ENCODE measurements around the gene PCDH17. TPM values are rescaled to one million over a fixed set of nuclear protein-coding genes. Genes with fewer than 3 reads are reported as not detected.

Gene PCDH17
- polyA plus RNA-seq, result 1 to 10 TPM in 2 of 4 donors, under 1 TPM in 1, not detected in 1; 0.22 to 1.9 (median 1.8) TPM
- long read RNA-seq, donor 1, result 0 reads
- long read RNA-seq, donor 2, result 0 reads
- long read RNA-seq, donor 3, result 0 reads
- long read RNA-seq, donor 4, result 0 reads
- long read RNA-seq, donor 5, result 0 reads
- long read RNA-seq, donor 6, full-length matches to known transcripts, result 2 of 2 reads
- long read RNA-seq, donor 6, partial matches to known transcripts, result 0 of 2 reads
- long read RNA-seq, donor 6, other reads (novel, unspliced or antisense), result 0 of 2 reads
- long read RNA-seq, donor 7, result 0 reads
- long read RNA-seq, donor 8, full-length matches to known transcripts, result 1 of 1 reads
- long read RNA-seq, donor 8, partial matches to known transcripts, result 0 of 1 reads
- long read RNA-seq, donor 8, other reads (novel, unspliced or antisense), result 0 of 1 reads
- long read RNA-seq, donor 9, result 0 reads
- long read RNA-seq, donor 10, full-length matches to known transcripts, result 2 of 2 reads
- long read RNA-seq, donor 10, partial matches to known transcripts, result 0 of 2 reads
- long read RNA-seq, donor 10, other reads (novel, unspliced or antisense), result 0 of 2 reads

GRCh38 chr13:57631596-57632275 is at the start of gene PCDH17:
Gene PCDH17, plus strand, starts transcription at chr13:57631744. Its CDS starts 803 bp downstream, at chr13:57632547.
- Histone ChIP-seq H3K4me1 (ENCODE audit: control insufficient read depth in 3 of 3, insufficient read depth in 2 of 3, low read depth in 1 of 3, low read length in 2 of 3) (peaks cover 0 to 14% (median 0%) of the 10 kb centered on the region in 3 donors), H3K36me3 (ENCODE audit: control insufficient read depth in 3 of 3, insufficient read depth in 2 of 3, low read depth in 1 of 3, low read length in 3 of 3) (no peaks in the 10 kb centered on the region), H3K27ac (ENCODE audit: low read depth in 1 of 3, low read length in 2 of 3) (peak within 1 kb of the TSS in 2 of 3 donors; percentile 26 to 61), H3K4me3 (ENCODE audit: low read depth in 1 of 3, low read length in 3 of 3) (peak within 1 kb of the TSS in 2 of 3 donors; percentile 10 to 61), H3K27me3 (ENCODE audit: control insufficient read depth in 3 of 3, insufficient read depth in 3 of 3, low read length in 3 of 3) (peaks cover 8 to 69% (median 34%) of the 10 kb centered on the region in 3 donors), H3K9me3 (ENCODE audit: control insufficient read depth in 2 of 2, insufficient read depth in 1 of 2, low read depth in 1 of 2, low read length in 1 of 2) (peaks cover 0 to 11% of the 10 kb centered on the region in 2 donors)
- WGBS, 3 donors, result 2 to 5% (median 4%) methylated on average over 33 of the region's 33 CpGs
- FAIRE-seq, result no peak
- DNase-seq, result peak in 1 of 2 donors; percentile 50

DNA sequence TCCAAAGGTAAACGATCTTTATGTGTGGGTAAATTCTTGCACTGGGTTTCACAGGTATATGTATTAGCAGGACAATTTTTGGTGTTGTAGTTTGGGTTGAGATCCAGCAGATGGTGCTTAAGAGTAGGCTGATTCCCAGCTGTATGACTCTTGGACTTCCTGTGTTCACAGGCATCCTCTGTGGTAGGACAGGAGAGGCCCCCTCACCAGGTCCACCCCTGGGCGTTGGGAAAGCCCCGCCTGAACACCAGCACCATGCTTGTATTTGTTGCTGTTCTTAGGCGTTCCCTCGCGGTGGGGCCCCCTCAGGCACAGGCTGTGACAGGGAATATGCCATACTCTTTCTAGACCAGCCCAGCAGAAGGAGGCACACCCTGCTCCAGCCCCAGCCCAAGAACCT is 49.5 kb upstream of the PCDH17 start:
- WGBS, 3 donors, result 65 to 79% (median 66%) methylated on average over 6 of the region's 6 CpGs
- no peaks in the 10 kb centered on the region for H3K9me3 ChIP-seq (ENCODE audit: control insufficient read depth in 2 of 2, insufficient read depth in 1 of 2, low read depth in 1 of 2, low read length in 1 of 2)
- no peaks in the 10 kb centered on the region for H3K27me3 ChIP-seq (ENCODE audit: control insufficient read depth in 3 of 3, insufficient read depth in 3 of 3, low read length in 3 of 3)
- no peaks in the 10 kb centered on the region for H3K4me1 ChIP-seq (ENCODE audit: control insufficient read depth in 3 of 3, insufficient read depth in 2 of 3, low read depth in 1 of 3, low read length in 2 of 3)
- DNase-seq, result no peak
- H3K36me3 ChIP-seq (ENCODE audit: control insufficient read depth in 3 of 3, insufficient read depth in 2 of 3, low read depth in 1 of 3, low read length in 3 of 3), result no peaks in the 10 kb centered on the region
- no peak overlapping the region for H3K27ac ChIP-seq (ENCODE audit: low read depth in 1 of 3, low read length in 2 of 3)
- H3K4me3 ChIP-seq (ENCODE audit: low read depth in 1 of 3, low read length in 3 of 3), result no peak overlapping the region
- FAIRE-seq, result no peak

DNA sequence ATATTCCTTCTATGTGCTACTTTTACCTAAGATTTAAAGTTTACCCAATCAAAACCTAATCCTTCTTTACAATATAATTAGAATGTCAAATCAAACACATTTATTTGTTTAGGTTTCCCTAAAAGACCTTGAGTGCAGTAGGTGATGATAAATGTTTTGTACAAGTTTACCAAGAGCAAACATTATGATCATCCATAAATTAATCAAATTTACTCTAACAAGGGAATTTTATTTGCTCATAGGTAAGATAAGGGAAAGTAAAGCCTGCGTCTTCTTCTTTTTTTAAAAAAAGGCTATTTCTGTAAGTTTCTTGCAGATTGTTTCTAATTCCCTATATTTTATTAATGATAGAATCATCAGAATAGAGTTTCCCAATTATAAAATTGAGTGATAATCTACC is 48.0 kb upstream of the PCDH17 start:
- H3K27ac ChIP-seq (ENCODE audit: low read depth in 1 of 3, low read length in 2 of 3), result no peak overlapping the region
- H3K4me3 ChIP-seq (ENCODE audit: low read depth in 1 of 3, low read length in 3 of 3), result no peak overlapping the region
- H3K4me1 ChIP-seq (ENCODE audit: control insufficient read depth in 3 of 3, insufficient read depth in 2 of 3, low read depth in 1 of 3, low read length in 2 of 3), result no peaks in the 10 kb centered on the region
- no peaks in the 10 kb centered on the region for H3K9me3 ChIP-seq (ENCODE audit: control insufficient read depth in 2 of 2, insufficient read depth in 1 of 2, low read depth in 1 of 2, low read length in 1 of 2)
- DNase-seq (no peak), FAIRE-seq (no peak)
- no peaks in the 10 kb centered on the region for H3K27me3 ChIP-seq (ENCODE audit: control insufficient read depth in 3 of 3, insufficient read depth in 3 of 3, low read length in 3 of 3)
- WGBS, 3 donors, result 8 to 46% (median 27%) methylated on average over 1 of the region's 1 CpG
- H3K36me3 ChIP-seq (ENCODE audit: control insufficient read depth in 3 of 3, insufficient read depth in 2 of 3, low read depth in 1 of 3, low read length in 3 of 3), result no peaks in the 10 kb centered on the region

DNA sequence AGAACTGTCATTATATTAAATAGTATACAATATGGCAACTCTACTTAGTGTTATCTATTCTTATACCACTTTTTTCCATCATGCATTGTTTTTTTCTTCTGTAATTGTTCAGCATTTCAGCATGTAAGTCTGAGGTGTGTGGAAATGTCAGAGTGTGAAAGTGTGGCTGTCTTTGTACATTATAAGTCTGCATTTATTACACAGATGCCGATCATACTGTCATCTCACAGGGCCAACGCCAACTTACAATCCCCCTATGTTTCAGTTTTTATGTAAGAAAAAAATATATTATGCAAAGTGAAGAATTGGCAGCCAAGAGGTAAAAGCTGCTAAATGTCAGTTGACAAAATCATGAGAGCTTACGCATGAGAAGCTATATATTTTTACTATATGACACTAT is 42.9 kb upstream of the PCDH17 start:
- H3K4me3 ChIP-seq (ENCODE audit: low read depth in 1 of 3, low read length in 3 of 3), result no peak overlapping the region

GRCh38 chr13:57595775-57596174 is 35.8 kb upstream of the PCDH17 start:
- 62 to 70% (median 67%) methylated on average over 1 of the region's 1 CpG for WGBS, 3 donors
- Histone ChIP-seq H3K9me3 (ENCODE audit: control insufficient read depth in 2 of 2, insufficient read depth in 1 of 2, low read depth in 1 of 2, low read length in 1 of 2) (no peaks in the 10 kb centered on the region), H3K4me3 (ENCODE audit: low read depth in 1 of 3, low read length in 3 of 3) (no peak overlapping the region), H3K36me3 (ENCODE audit: control insufficient read depth in 3 of 3, insufficient read depth in 2 of 3, low read depth in 1 of 3, low read length in 3 of 3) (no peaks in the 10 kb centered on the region), H3K4me1 (ENCODE audit: control insufficient read depth in 3 of 3, insufficient read depth in 2 of 3, low read depth in 1 of 3, low read length in 2 of 3) (no peaks in the 10 kb centered on the region), H3K27me3 (ENCODE audit: control insufficient read depth in 3 of 3, insufficient read depth in 3 of 3, low read length in 3 of 3) (no peaks in the 10 kb centered on the region), H3K27ac (ENCODE audit: low read depth in 1 of 3, low read length in 2 of 3) (no peak overlapping the region)
- no peak for DNase-seq
- no peak for FAIRE-seq

More for the DNA sequence above, 42.9 kb upstream of the PCDH17 start:
- FAIRE-seq (no peak), DNase-seq (no peak)
- 91 to 94% (median 93%) methylated on average over 3 of the region's 3 CpGs for WGBS, 3 donors
- Histone ChIP-seq H3K9me3 (ENCODE audit: control insufficient read depth in 2 of 2, insufficient read depth in 1 of 2, low read depth in 1 of 2, low read length in 1 of 2) (no peaks in the 10 kb centered on the region), H3K4me1 (ENCODE audit: control insufficient read depth in 3 of 3, insufficient read depth in 2 of 3, low read depth in 1 of 3, low read length in 2 of 3) (no peaks in the 10 kb centered on the region), H3K27ac (ENCODE audit: low read depth in 1 of 3, low read length in 2 of 3) (no peak overlapping the region), H3K36me3 (ENCODE audit: control insufficient read depth in 3 of 3, insufficient read depth in 2 of 3, low read depth in 1 of 3, low read length in 3 of 3) (no peaks in the 10 kb centered on the region), H3K27me3 (ENCODE audit: control insufficient read depth in 3 of 3, insufficient read depth in 3 of 3, low read length in 3 of 3) (no peaks in the 10 kb centered on the region)

GRCh38 chr13:57601536-57601935 is 30.0 kb upstream of the PCDH17 start:
- H3K9me3 ChIP-seq (ENCODE audit: control insufficient read depth in 2 of 2, insufficient read depth in 1 of 2, low read depth in 1 of 2, low read length in 1 of 2), result no peaks in the 10 kb centered on the region
- H3K27ac ChIP-seq (ENCODE audit: low read depth in 1 of 3, low read length in 2 of 3), result no peak overlapping the region
- WGBS, 3 donors, result 37 to 45% (median 41%) methylated on average over 3 of the region's 3 CpGs
- H3K4me1 ChIP-seq (ENCODE audit: control insufficient read depth in 3 of 3, insufficient read depth in 2 of 3, low read depth in 1 of 3, low read length in 2 of 3), result no peaks in the 10 kb centered on the region
- no peak for DNase-seq
- H3K27me3 ChIP-seq (ENCODE audit: control insufficient read depth in 3 of 3, insufficient read depth in 3 of 3, low read length in 3 of 3), result no peaks in the 10 kb centered on the region
- no peaks in the 10 kb centered on the region for H3K36me3 ChIP-seq (ENCODE audit: control insufficient read depth in 3 of 3, insufficient read depth in 2 of 3, low read depth in 1 of 3, low read length in 3 of 3)
- no peak overlapping the region for H3K4me3 ChIP-seq (ENCODE audit: low read depth in 1 of 3, low read length in 3 of 3)
- FAIRE-seq, result no peak

- Histone ChIP-seq H3K9me3 (ENCODE audit: control insufficient read depth in 2 of 2, insufficient read depth in 1 of 2, low read depth in 1 of 2, low read length in 1 of 2) (no peaks in the 10 kb centered on the region), H3K27me3 (ENCODE audit: control insufficient read depth in 3 of 3, insufficient read depth in 3 of 3, low read length in 3 of 3) (no peaks in the 10 kb centered on the region), H3K4me3 (ENCODE audit: low read depth in 1 of 3, low read length in 3 of 3) (no peak overlapping the region), H3K4me1 (ENCODE audit: control insufficient read depth in 3 of 3, insufficient read depth in 2 of 3, low read depth in 1 of 3, low read length in 2 of 3) (no peaks in the 10 kb centered on the region), H3K27ac (ENCODE audit: low read depth in 1 of 3, low read length in 2 of 3) (no peak overlapping the region), H3K36me3 (ENCODE audit: control insufficient read depth in 3 of 3, insufficient read depth in 2 of 3, low read depth in 1 of 3, low read length in 3 of 3) (no peaks in the 10 kb centered on the region)
- DNase-seq (no peak), FAIRE-seq (no peak)
- 71 to 85% (median 77%) methylated on average over 2 of the region's 2 CpGs for WGBS, 3 donors
These were observed 27.1 kb upstream of the PCDH17 start for GRCh38 chr13:57604442-57604841.

GRCh38 chr13:57611969-57612368 is 19.6 kb upstream of the PCDH17 start:
- H3K27ac ChIP-seq (ENCODE audit: low read depth in 1 of 3, low read length in 2 of 3), result no peak overlapping the region
- H3K4me1 ChIP-seq (ENCODE audit: control insufficient read depth in 3 of 3, insufficient read depth in 2 of 3, low read depth in 1 of 3, low read length in 2 of 3), result no peaks in the 10 kb centered on the region
- FAIRE-seq (no peak), DNase-seq (no peak)
- H3K9me3 ChIP-seq (ENCODE audit: control insufficient read depth in 2 of 2, insufficient read depth in 1 of 2, low read depth in 1 of 2, low read length in 1 of 2), result no peaks in the 10 kb centered on the region
- H3K36me3 ChIP-seq (ENCODE audit: control insufficient read depth in 3 of 3, insufficient read depth in 2 of 3, low read depth in 1 of 3, low read length in 3 of 3), result no peaks in the 10 kb centered on the region
- H3K4me3 ChIP-seq (ENCODE audit: low read depth in 1 of 3, low read length in 3 of 3), result no peak overlapping the region
- no peaks in the 10 kb centered on the region for H3K27me3 ChIP-seq (ENCODE audit: control insufficient read depth in 3 of 3, insufficient read depth in 3 of 3, low read length in 3 of 3)
- 76 to 80% (median 79%) methylated on average over 5 of the region's 5 CpGs for WGBS, 3 donors

Data from small intestine (tissue), 16 donors.